ENCODE measurements around the gene AANAT.

Gene AANAT

DNA sequence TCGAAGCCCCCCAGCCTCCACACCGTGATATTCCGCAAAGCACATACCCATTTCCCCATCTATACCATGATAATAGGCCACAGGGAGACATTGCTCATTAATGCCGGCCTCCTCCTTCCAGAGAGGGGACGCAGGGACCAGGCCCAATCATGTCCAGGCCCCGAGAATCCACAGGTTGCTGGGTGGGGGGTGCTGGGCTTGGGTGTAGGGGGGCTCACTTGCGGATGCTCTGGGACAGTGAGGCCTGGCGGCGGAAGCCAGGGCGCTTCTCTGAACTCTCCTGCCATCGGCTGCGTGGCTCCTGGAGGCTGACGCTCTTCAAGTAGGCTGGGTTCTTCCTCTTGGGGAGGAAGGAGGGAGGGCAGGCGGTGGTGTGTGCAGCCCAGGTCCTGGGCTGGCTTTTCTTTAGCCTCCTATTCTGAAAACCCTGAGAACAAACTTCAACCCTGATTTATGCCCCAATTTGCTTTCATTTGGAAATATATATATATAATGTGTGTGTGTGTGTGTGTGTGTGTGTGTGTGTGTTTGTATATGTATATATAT is 12.2 kb downstream of the AANAT start (continued):
- TF ChIP-seq, protein P1, sequence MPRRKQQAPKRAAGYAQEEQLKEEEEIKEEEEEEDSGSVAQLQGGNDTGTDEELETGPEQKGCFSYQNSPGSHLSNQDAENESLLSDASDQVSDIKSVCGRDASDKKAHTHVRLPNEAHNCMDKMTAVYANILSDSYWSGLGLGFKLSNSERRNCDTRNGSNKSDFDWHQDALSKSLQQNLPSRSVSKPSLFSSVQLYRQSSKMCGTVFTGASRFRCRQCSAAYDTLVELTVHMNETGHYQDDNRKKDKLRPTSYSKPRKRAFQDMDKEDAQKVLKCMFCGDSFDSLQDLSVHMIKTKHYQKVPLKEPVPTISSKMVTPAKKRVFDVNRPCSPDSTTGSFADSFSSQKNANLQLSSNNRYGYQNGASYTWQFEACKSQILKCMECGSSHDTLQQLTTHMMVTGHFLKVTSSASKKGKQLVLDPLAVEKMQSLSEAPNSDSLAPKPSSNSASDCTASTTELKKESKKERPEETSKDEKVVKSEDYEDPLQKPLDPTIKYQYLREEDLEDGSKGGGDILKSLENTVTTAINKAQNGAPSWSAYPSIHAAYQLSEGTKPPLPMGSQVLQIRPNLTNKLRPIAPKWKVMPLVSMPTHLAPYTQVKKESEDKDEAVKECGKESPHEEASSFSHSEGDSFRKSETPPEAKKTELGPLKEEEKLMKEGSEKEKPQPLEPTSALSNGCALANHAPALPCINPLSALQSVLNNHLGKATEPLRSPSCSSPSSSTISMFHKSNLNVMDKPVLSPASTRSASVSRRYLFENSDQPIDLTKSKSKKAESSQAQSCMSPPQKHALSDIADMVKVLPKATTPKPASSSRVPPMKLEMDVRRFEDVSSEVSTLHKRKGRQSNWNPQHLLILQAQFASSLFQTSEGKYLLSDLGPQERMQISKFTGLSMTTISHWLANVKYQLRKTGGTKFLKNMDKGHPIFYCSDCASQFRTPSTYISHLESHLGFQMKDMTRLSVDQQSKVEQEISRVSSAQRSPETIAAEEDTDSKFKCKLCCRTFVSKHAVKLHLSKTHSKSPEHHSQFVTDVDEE (CRISPR knock-in tag; IDR thresholded peaks at IDR 0.05) = no peak
- TF ChIP-seq ZNF8 (CRISPR knock-in tag; IDR thresholded peaks at IDR 0.05) (no peak), ZFP30 (CRISPR knock-in tag; IDR thresholded peaks at IDR 0.05) (no peak), TCF4 (CRISPR knock-in tag; IDR thresholded peaks at IDR 0.05; ENCODE audit: borderline replicate concordance) (no peak), ZFP3 (CRISPR knock-in tag; IDR thresholded peaks at IDR 0.05) (no peak), ZC3H10 (CRISPR knock-in tag; IDR thresholded peaks at IDR 0.05) (no peak), ARNTL (CRISPR knock-in tag; IDR thresholded peaks at IDR 0.05; ENCODE audit: borderline replicate concordance, low read depth) (no peak)
- TF ChIP-seq, protein P2, sequence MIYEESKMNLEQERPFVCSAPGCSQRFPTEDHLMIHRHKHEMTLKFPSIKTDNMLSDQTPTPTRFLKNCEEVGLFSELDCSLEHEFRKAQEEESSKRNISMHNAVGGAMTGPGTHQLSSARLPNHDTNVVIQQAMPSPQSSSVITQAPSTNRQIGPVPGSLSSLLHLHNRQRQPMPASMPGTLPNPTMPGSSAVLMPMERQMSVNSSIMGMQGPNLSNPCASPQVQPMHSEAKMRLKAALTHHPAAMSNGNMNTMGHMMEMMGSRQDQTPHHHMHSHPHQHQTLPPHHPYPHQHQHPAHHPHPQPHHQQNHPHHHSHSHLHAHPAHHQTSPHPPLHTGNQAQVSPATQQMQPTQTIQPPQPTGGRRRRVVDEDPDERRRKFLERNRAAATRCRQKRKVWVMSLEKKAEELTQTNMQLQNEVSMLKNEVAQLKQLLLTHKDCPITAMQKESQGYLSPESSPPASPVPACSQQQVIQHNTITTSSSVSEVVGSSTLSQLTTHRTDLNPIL (CRISPR knock-in tag; IDR thresholded peaks at IDR 0.05; ENCODE audit: low read depth) = no peak

DNA sequence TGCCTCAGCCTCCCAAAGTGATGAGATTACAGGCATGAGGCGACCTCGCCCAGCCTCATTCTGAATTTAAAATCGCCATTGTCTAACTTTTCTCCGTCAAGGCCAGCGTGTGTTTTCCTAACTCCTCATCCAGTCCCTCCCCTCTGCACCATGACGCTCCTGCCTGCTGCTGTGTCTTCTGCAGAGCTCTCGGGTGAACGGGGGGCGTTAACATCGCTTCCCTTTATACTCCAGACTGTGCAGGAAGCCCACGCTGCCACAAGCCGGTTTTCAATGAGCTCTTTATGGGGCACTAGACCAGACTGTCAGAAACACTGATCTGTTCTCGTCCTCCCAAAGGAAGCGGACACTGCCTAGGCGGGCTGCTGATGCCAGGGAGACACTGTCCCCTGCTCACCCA is 13.2 kb downstream of the AANAT start:
- TF ChIP-seq CSDC2 (CRISPR knock-in tag; IDR thresholded peaks at IDR 0.05) (no peak), RARB (CRISPR knock-in tag; IDR thresholded peaks at IDR 0.05) (no peak), TCF4 (CRISPR knock-in tag; IDR thresholded peaks at IDR 0.05; ENCODE audit: borderline replicate concordance) (no peak), ZNF70 (CRISPR knock-in tag; IDR thresholded peaks at IDR 0.05) (no peak), OSR1 (CRISPR knock-in tag; IDR thresholded peaks at IDR 0.05) (no peak), ARNTL (CRISPR knock-in tag; IDR thresholded peaks at IDR 0.05; ENCODE audit: borderline replicate concordance, low read depth) (no peak)
- TF ChIP-seq, protein P3, sequence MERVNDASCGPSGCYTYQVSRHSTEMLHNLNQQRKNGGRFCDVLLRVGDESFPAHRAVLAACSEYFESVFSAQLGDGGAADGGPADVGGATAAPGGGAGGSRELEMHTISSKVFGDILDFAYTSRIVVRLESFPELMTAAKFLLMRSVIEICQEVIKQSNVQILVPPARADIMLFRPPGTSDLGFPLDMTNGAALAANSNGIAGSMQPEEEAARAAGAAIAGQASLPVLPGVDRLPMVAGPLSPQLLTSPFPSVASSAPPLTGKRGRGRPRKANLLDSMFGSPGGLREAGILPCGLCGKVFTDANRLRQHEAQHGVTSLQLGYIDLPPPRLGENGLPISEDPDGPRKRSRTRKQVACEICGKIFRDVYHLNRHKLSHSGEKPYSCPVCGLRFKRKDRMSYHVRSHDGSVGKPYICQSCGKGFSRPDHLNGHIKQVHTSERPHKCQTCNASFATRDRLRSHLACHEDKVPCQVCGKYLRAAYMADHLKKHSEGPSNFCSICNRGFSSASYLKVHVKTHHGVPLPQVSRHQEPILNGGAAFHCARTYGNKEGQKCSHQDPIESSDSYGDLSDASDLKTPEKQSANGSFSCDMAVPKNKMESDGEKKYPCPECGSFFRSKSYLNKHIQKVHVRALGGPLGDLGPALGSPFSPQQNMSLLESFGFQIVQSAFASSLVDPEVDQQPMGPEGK (CRISPR knock-in tag; IDR thresholded peaks at IDR 0.05; ENCODE audit: borderline replicate concordance) = no peak
- TF ChIP-seq, protein P4, sequence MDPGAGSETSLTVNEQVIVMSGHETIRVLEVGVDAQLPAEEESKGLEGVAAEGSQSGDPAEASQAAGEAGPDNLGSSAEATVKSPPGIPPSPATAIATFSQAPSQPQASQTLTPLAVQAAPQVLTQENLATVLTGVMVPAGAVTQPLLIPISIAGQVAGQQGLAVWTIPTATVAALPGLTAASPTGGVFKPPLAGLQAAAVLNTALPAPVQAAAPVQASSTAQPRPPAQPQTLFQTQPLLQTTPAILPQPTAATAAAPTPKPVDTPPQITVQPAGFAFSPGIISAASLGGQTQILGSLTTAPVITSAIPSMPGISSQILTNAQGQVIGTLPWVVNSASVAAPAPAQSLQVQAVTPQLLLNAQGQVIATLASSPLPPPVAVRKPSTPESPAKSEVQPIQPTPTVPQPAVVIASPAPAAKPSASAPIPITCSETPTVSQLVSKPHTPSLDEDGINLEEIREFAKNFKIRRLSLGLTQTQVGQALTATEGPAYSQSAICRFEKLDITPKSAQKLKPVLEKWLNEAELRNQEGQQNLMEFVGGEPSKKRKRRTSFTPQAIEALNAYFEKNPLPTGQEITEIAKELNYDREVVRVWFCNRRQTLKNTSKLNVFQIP (CRISPR knock-in tag; IDR thresholded peaks at IDR 0.05; ENCODE audit: borderline replicate concordance, low read depth) = no peak
- TF ChIP-seq, protein P1 (CRISPR knock-in tag; IDR thresholded peaks at IDR 0.05) = no peak

DNA sequence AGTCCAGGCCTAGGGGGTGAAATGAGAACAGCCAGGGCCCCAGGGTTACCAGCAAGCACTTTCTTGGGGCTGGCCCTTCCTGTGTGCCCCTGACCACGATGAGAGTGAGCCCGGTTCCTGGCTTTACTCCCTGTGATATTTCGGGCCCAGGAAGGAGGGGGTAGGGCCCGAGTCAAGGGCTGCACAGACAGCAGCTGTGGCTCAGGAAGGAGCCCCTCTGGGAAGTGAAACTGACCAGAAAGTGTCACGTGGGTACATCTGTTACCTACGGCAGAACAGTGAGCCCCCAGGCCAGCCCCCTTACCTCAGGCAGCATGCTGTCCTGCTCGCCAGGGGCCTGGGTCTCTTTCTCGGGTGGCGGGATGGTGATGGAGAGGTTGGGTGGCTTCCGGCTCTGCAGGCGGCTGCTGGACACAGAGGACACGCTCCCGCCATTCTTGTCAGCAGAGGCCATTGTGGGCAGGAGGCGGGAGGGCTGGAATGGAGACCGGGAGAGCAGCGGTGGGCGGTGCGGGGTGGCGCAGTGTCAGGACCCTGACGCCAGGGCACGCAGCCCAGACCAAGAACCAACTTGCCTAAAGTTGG is 13.8 kb downstream of the AANAT start:
- ATAC-seq = no peak
- TF ChIP-seq, protein P2 (CRISPR knock-in tag; IDR thresholded peaks at IDR 0.05; ENCODE audit: low read depth) = no peak
- TF ChIP-seq TOX (CRISPR knock-in tag; IDR thresholded peaks at IDR 0.05; ENCODE audit: borderline replicate concordance) (no peak), BACH2 (CRISPR knock-in tag; IDR thresholded peaks at IDR 0.05; ENCODE audit: borderline replicate concordance) (no peak), ZNF8 (CRISPR knock-in tag; IDR thresholded peaks at IDR 0.05) (no peak), ESRRG (CRISPR knock-in tag; IDR thresholded peaks at IDR 0.05) (no peak), ZC3H10 (CRISPR knock-in tag; IDR thresholded peaks at IDR 0.05) (no peak), TCF4 (CRISPR knock-in tag; IDR thresholded peaks at IDR 0.05; ENCODE audit: borderline replicate concordance) (no peak), ZNF70 (CRISPR knock-in tag; IDR thresholded peaks at IDR 0.05) (no peak), OSR1 (CRISPR knock-in tag; IDR thresholded peaks at IDR 0.05) (no peak), RARB (CRISPR knock-in tag; IDR thresholded peaks at IDR 0.05) (no peak), ZNF565 (CRISPR knock-in tag; conservative IDR thresholded peaks at IDR 0.05; ENCODE audit: low read depth) (no peak)
- TF ChIP-seq, protein P5, sequence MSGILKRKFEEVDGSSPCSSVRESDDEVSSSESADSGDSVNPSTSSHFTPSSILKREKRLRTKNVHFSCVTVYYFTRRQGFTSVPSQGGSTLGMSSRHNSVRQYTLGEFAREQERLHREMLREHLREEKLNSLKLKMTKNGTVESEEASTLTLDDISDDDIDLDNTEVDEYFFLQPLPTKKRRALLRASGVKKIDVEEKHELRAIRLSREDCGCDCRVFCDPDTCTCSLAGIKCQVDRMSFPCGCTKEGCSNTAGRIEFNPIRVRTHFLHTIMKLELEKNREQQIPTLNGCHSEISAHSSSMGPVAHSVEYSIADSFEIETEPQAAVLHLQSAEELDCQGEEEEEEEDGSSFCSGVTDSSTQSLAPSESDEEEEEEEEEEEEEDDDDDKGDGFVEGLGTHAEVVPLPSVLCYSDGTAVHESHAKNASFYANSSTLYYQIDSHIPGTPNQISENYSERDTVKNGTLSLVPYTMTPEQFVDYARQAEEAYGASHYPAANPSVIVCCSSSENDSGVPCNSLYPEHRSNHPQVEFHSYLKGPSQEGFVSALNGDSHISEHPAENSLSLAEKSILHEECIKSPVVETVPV (CRISPR knock-in tag; IDR thresholded peaks at IDR 0.05) = no peak
- TF ChIP-seq, protein P1 (CRISPR knock-in tag; IDR thresholded peaks at IDR 0.05) = no peak

More for the DNA sequence above, 13.2 kb downstream of the AANAT start:
- no peak for ATAC-seq

All from SK-N-SH treated with all-trans-retinoic acid at 6 μM for 48 hours (cell line).